Right cardiac atrium (tissue), 5 donors: Measurements from ENCODE around the gene GBA2. TPM values are rescaled to one million over a fixed set of nuclear protein-coding genes. Genes with fewer than 3 reads are reported as not detected.
A peak's percentile ranks its signal among the peaks of the same experiment; 100 is the strongest.

Experiments used
- ATAC-seq, 2 donors: fragments of 200-7000 bp; cut with Tn5 transposase; one replicate each; pipeline versions ENCODE4 v1.8.0 to v1.9.1; 2020; ENCODE audit warnings: moderate library complexity in 2 of 2, mild to moderate bottlenecking in 1 of 2
- DNase-seq, 3 donors: peaks; one replicate each; pipeline ENCODE4 v3.0.0-alpha.2; 2020
- H3K27ac ChIP-seq: one replicate; pipeline ENCODE4 v1.5.1; 2013; ENCODE audit warnings: mild to moderate bottlenecking, low read length, control low read depth, moderate library complexity
- H3K27me3 ChIP-seq: one replicate; pipeline ENCODE4 v1.6.1; 2013; ENCODE audit not compliant: control insufficient read depth, insufficient read depth
- H3K4me1 ChIP-seq: one replicate; pipeline ENCODE4 v1.6.1; 2013; ENCODE audit warnings: low read length; ENCODE audit not compliant: control insufficient read depth, insufficient read depth
- H3K4me3 ChIP-seq: one replicate; pipeline ENCODE4 v1.5.1; 2013; ENCODE audit warnings: low read length, control low read depth
- H3K9me3 ChIP-seq: one replicate; pipeline ENCODE4 v1.6.1; 2013; ENCODE audit warnings: low read length; ENCODE audit not compliant: control insufficient read depth
- WGBS: extraction: QIAGEN DNeasy Blood & Tissue Kit; methylation state at CpG from one replicate; pipeline ENCODE4 v1.1.7; 2013; 5-methylcytosine and 5-hydroxymethylcytosine counted together
- intact Hi-C, 4 donors: fragments of 100-400 bp; cut with DNase I; formaldehyde crosslinking; loops; one replicate each; pipeline versions ENCODE4 v1.11.0 to v1.14.0; 2022 to 2023
- polyA plus RNA-seq: library from polyadenylated mRNA; stranded (reverse); fragments of 200-250 nt; gene quantifications from one replicate; pipeline ENCODE4 v1.2.3, GENCODE V29; 2013
- total RNA-seq, 4 donors: library from RNA; stranded (reverse); fragmentation: NEBNext Ultra II Directional; extraction: Animal tissue kit (Norgen Biotek cat#: 25700); gene quantifications; one replicate each; pipeline ENCODE4 v1.2.1, GENCODE V29; 2021
- donor health status: healthy with polysubstance abuse.
- donor health status: DM: no; HTN: yes; CAD: no.
- donor health status: DM: no; HTN: no; CAD: no.
- donor health status: DM: no; HTN: yes; CAD: no; lungs with severe emphysema.
- donor health status: DM: yes; HTN: yes; CAD: no.

Gene GBA2
- total and polyA plus RNA-seq, 5 donors, result 70.3 to 117 (median 93.8) TPM

- Histone ChIP-seq H3K4me3 (no peak overlapping the region), H3K9me3 (no peaks in the 10 kb centered on the region), H3K27ac (no peak overlapping the region), H3K27me3 (no peaks in the 10 kb centered on the region), H3K4me1 (no peaks in the 10 kb centered on the region)
- DNase-seq (peak in 2 of 3 donors; percentile 72 to 84), ATAC-seq (peak; percentile 13 to 37)
- intact Hi-C loops, result no loop called here
- WGBS, result 88% methylated on average over 26 of the region's 26 CpGs
Measured at GRCh38 chr9:35703906-35704672, 44.9 kb downstream of the GBA2 start.

- Histone ChIP-seq H3K27me3 (no peaks in the 10 kb centered on the region), H3K4me3 (no peak overlapping the region), H3K27ac (no peak overlapping the region), H3K4me1 (no peaks in the 10 kb centered on the region), H3K9me3 (no peaks in the 10 kb centered on the region)
- intact Hi-C loops, result no loop called here
- DNase-seq, result no peak
- ATAC-seq, result no peak
- WGBS, result 93% methylated on average over 7 of the region's 7 CpGs
Measured at GRCh38 chr9:35702696-35703095, 46.3 kb downstream of the GBA2 start.

- DNase-seq, result no peak
Measured at GRCh38 chr9:35700942-35701341, 48.1 kb downstream of the GBA2 start.

GRCh38 chr9:35700031-35700430, 49.0 kb downstream of the GBA2 start:
- ATAC-seq (no peak), DNase-seq (no peak)
- intact Hi-C loops, result no loop called here
- no peaks in the 10 kb centered on the region for H3K4me1 ChIP-seq
- H3K27ac ChIP-seq, result no peak overlapping the region
- H3K27me3 ChIP-seq, result no peaks in the 10 kb centered on the region
- H3K9me3 ChIP-seq, result no peaks in the 10 kb centered on the region
- no peak overlapping the region for H3K4me3 ChIP-seq
- 81% methylated on average over 11 of the region's 11 CpGs for WGBS

More at GRCh38 chr9:35700942-35701341, 48.1 kb downstream of the GBA2 start:
- Histone ChIP-seq H3K27ac (no peak overlapping the region), H3K9me3 (no peaks in the 10 kb centered on the region), H3K27me3 (no peaks in the 10 kb centered on the region), H3K4me1 (no peaks in the 10 kb centered on the region), H3K4me3 (no peak overlapping the region)
- intact Hi-C loops, result no loop called here
- peak in 1 of 2 donors; percentile 53 for ATAC-seq

GRCh38 chr9:35698231-35698630, 50.8 kb downstream of the GBA2 start:
- no peaks in the 10 kb centered on the region for H3K9me3 ChIP-seq
- DNase-seq (no peak), ATAC-seq (no peak)
- no peak overlapping the region for H3K27ac ChIP-seq
- H3K27me3 ChIP-seq, result no peaks in the 10 kb centered on the region
- H3K4me3 ChIP-seq, result no peak overlapping the region
- intact Hi-C loops, result loop anchor here in 1 of 4 donors (5.0 kb wide), 1 partner anchor 36 kb away; no protein-coding TSS in a partner anchor
- 90% methylated on average over 5 of the region's 5 CpGs for WGBS
- no peaks in the 10 kb centered on the region for H3K4me1 ChIP-seq

- Histone ChIP-seq H3K9me3 (no peaks in the 10 kb centered on the region), H3K4me1 (no peaks in the 10 kb centered on the region), H3K27ac (no peak overlapping the region), H3K27me3 (no peaks in the 10 kb centered on the region), H3K4me3 (no peak overlapping the region)
- WGBS, result 76% methylated on average over 14 of the region's 14 CpGs
- DNase-seq (no peak), ATAC-seq (peak; percentile 18 to 26)
- intact Hi-C loops, result loop anchor here in 1 of 4 donors (5.0 kb wide), 1 partner anchor 35 kb away; no protein-coding TSS in a partner anchor
Measured at GRCh38 chr9:35697486-35697885, 51.5 kb downstream of the GBA2 start.

- peak; percentile 61 to 81 (median 77) for DNase-seq
- Histone ChIP-seq H3K9me3 (no peaks in the 10 kb centered on the region), H3K27me3 (no peaks in the 10 kb centered on the region), H3K27ac (peak overlapping the region; percentile 6), H3K4me3 (no peak overlapping the region), H3K4me1 (no peaks in the 10 kb centered on the region)
- WGBS, result 38% methylated on average over 9 of the region's 9 CpGs
- intact Hi-C loops, result loop anchor here in 1 of 4 donors (5.0 kb wide), 1 partner anchor 34 kb away; no protein-coding TSS in a partner anchor
- peak; percentile 68 to 71 for ATAC-seq
Measured at GRCh38 chr9:35696520-35697215, 52.4 kb downstream of the GBA2 start.

GRCh38 chr9:35695943-35696401, 53.1 kb downstream of the GBA2 start:
- intact Hi-C loops, result loop anchor here in 1 of 4 donors (5.0 kb wide), 1 partner anchor 34 kb away; no protein-coding TSS in a partner anchor
- 92% methylated on average over 3 of the region's 3 CpGs for WGBS
- Histone ChIP-seq H3K27me3 (no peaks in the 10 kb centered on the region), H3K9me3 (no peaks in the 10 kb centered on the region), H3K27ac (no peak overlapping the region), H3K4me3 (no peak overlapping the region), H3K4me1 (no peaks in the 10 kb centered on the region)
- no peak for DNase-seq
- no peak for ATAC-seq

- H3K27ac ChIP-seq, result peak overlapping the region; percentile 21
- WGBS, result 69% methylated on average over 13 of the region's 13 CpGs
- no peaks in the 10 kb centered on the region for H3K27me3 ChIP-seq
- intact Hi-C loops, result loop anchor here in 1 of 4 donors (5.0 kb wide), 1 partner anchor 35 kb away; no protein-coding TSS in a partner anchor
- H3K4me1 ChIP-seq, result no peaks in the 10 kb centered on the region
- DNase-seq (no peak), ATAC-seq (no peak)
- no peak overlapping the region for H3K4me3 ChIP-seq
- no peaks in the 10 kb centered on the region for H3K9me3 ChIP-seq
Measured at GRCh38 chr9:35691757-35692301, 57.2 kb downstream of the GBA2 start.

GRCh38 chr9:35691334-35691650, 57.7 kb downstream of the GBA2 start:
- ATAC-seq, result no peak
- no peaks in the 10 kb centered on the region for H3K4me1 ChIP-seq

More at GRCh38 chr9:35691334-35691650, 57.7 kb downstream of the GBA2 start:
- Histone ChIP-seq H3K4me3 (peak overlapping the region; percentile 70), H3K27me3 (no peaks in the 10 kb centered on the region), H3K9me3 (no peaks in the 10 kb centered on the region), H3K27ac (peak overlapping the region; percentile 93)
- WGBS, result 15% methylated on average over 10 of the region's 10 CpGs
- intact Hi-C loops, result loop anchor here in 1 of 4 donors (5.0 kb wide), 1 partner anchor 36 kb away; no protein-coding TSS in a partner anchor
- DNase-seq, result no peak
